WTC11 (cell line): ENCODE results near the gene OR4D1. TPM values are rescaled to one million over a fixed set of nuclear protein-coding genes. Genes with fewer than 3 reads are reported as not detected.

Experiments
- ATAC-seq: fragments of 200-7000 bp; cut with Tn5 transposase; 2 replicates; pipeline ENCODE4 v1.10.0; 2021; ENCODE audit warnings: mild to moderate bottlenecking, moderate library complexity
- CTCF ChIA-PET: fragments of 300-600 bp; sonication (Branson Sonifier 250); formaldehyde crosslinking; loops from one replicate; lab custom pipeline; 2021; ENCODE audit warnings: antibody characterized with exemption; lab: Charles Lee
- POLR2A ChIA-PET: fragments of 350-600 bp; sonication (Branson Sonifier 250); formaldehyde crosslinking; loops from one replicate; lab custom pipeline; 2021; ENCODE audit warnings: antibody characterized with exemption; lab: Charles Lee
- DNase-seq: peaks from one replicate; pipeline ENCODE4 v3.0.0; 2021; ENCODE audit warnings: low spot score
- H3K27ac Mint-ChIP-seq: 2 replicates; pipeline ENCODE4 v1.8.0; 2021; ENCODE audit warnings: mixed read lengths
- H3K27me3 Mint-ChIP-seq: 2 replicates; pipeline ENCODE4 v1.8.0; 2021; ENCODE audit warnings: low read depth, mild to moderate bottlenecking, moderate library complexity, mixed read lengths
- H3K36me3 Mint-ChIP-seq: 2 replicates; pipeline ENCODE4 v1.8.0; 2021; ENCODE audit warnings: mixed read lengths
- H3K4me1 Mint-ChIP-seq: 2 replicates; pipeline ENCODE4 v1.8.0; 2022; ENCODE audit warnings: mixed read lengths
- H3K4me3 Mint-ChIP-seq: 2 replicates; pipeline ENCODE4 v1.8.0; 2021; ENCODE audit warnings: mild to moderate bottlenecking, moderate library complexity, mixed read lengths
- H3K9me3 Mint-ChIP-seq: 2 replicates; pipeline ENCODE4 v1.8.0; 2021; ENCODE audit warnings: mixed read lengths
- ARID4B ChIP-seq: sonication (generic); formaldehyde crosslinking; IDR thresholded peaks from 2 replicates; pipeline ENCODE4 v1.8.0; 2023; ENCODE audit warnings: missing genetic modification reagents, mild to moderate bottlenecking, borderline replicate concordance
- CREB1 ChIP-seq: sonication (generic); formaldehyde crosslinking; IDR thresholded peaks from 2 replicates; pipeline ENCODE4 v1.8.0; 2023; ENCODE audit warnings: mild to moderate bottlenecking, missing genetic modification reagents
- EMX1 ChIP-seq: fragments of 250-450 bp; sonication (Bioruptor Pico); IDR thresholded peaks from 2 replicates; pipeline ENCODE4 v1.8.0; 2021; ENCODE audit warnings: mild to moderate bottlenecking
- FOXK1 ChIP-seq: sonication (generic); formaldehyde crosslinking; IDR thresholded peaks from 2 replicates; pipeline ENCODE4 v1.8.0; 2022; ENCODE audit warnings: mild to moderate bottlenecking, moderate library complexity, missing genetic modification reagents
- JAZF1 ChIP-seq: fragments of 250-450 bp; sonication (Bioruptor Pico); IDR thresholded peaks from 2 replicates; pipeline ENCODE4 v1.9.0; 2021; ENCODE audit warnings: moderate library complexity, mild to moderate bottlenecking, inconsistent platforms
- NR1H2 ChIP-seq: sonication (generic); formaldehyde crosslinking; IDR thresholded peaks from 2 replicates; pipeline ENCODE4 v1.9.0; 2021; ENCODE audit warnings: mild to moderate bottlenecking, moderate library complexity, missing genetic modification reagents
- NR3C1 ChIP-seq: sonication (generic); formaldehyde crosslinking; conservative IDR thresholded peaks from 2 replicates; pipeline ENCODE4 v1.8.1; 2023; ENCODE audit warnings: low read depth, mild to moderate bottlenecking, missing genetic modification reagents
- PRRX2 ChIP-seq: fragments of 250-450 bp; sonication (Bioruptor Pico); IDR thresholded peaks from 2 replicates; pipeline ENCODE4 v1.8.0; 2021; ENCODE audit warnings: mild to moderate bottlenecking
- TP53 ChIP-seq: sonication (generic); formaldehyde crosslinking; IDR thresholded peaks from 2 replicates; pipeline ENCODE4 v1.8.1; 2023; ENCODE audit warnings: mild to moderate bottlenecking, missing genetic modification reagents
- ZNF121 ChIP-seq: sonication (generic); formaldehyde crosslinking; IDR thresholded peaks from 2 replicates; pipeline ENCODE4 v1.8.0; 2023; ENCODE audit warnings: missing genetic modification reagents
- ZNF219 ChIP-seq: sonication (generic); formaldehyde crosslinking; IDR thresholded peaks from 2 replicates; pipeline ENCODE4 v1.8.0; 2023; ENCODE audit warnings: missing genetic modification reagents, mild to moderate bottlenecking, borderline replicate concordance
- ZNF416 ChIP-seq: fragments of 250-450 bp; sonication (Bioruptor Pico); IDR thresholded peaks from 2 replicates; pipeline ENCODE4 v1.9.0; 2021; ENCODE audit warnings: mild to moderate bottlenecking, inconsistent platforms
- total RNA-seq: library from RNA; stranded (reverse); gene quantifications from 3 replicates; pipeline ENCODE4 v1.2.3, GENCODE V29; 2021
- TF ChIP-seq, protein P1 (sequence below): sonication (generic); formaldehyde crosslinking; IDR thresholded peaks from 2 replicates; pipeline ENCODE4 v1.8.1; 2023; ENCODE audit warnings: mild to moderate bottlenecking, missing genetic modification reagents, moderate library complexity
- TF ChIP-seq, protein P2 (sequence below): sonication (generic); formaldehyde crosslinking; IDR thresholded peaks from 2 replicates; pipeline ENCODE4 v1.8.1; 2022; ENCODE audit warnings: low read depth, mild to moderate bottlenecking, moderate library complexity, missing genetic modification reagents, borderline replicate concordance
- TF ChIP-seq, protein P3 (sequence below): sonication (generic); formaldehyde crosslinking; IDR thresholded peaks from 2 replicates; pipeline ENCODE4 v1.8.1; 2023; ENCODE audit warnings: mild to moderate bottlenecking, moderate library complexity, missing genetic modification reagents
- TF ChIP-seq, protein P4 (sequence below): sonication (generic); formaldehyde crosslinking; IDR thresholded peaks from 2 replicates; pipeline ENCODE4 v1.8.0; 2022; ENCODE audit warnings: mild to moderate bottlenecking, missing genetic modification reagents
- TF ChIP-seq, protein P5 (sequence below): sonication (generic); formaldehyde crosslinking; conservative IDR thresholded peaks from 2 replicates; pipeline ENCODE4 v1.8.1; 2023; ENCODE audit warnings: mild to moderate bottlenecking, low read depth, missing genetic modification reagents, moderate library complexity

Gene OR4D1
- total RNA-seq, 1 experiment from 2014 or later: 0.17 TPM

- H3K27ac Mint-ChIP-seq: no peak within 1 kb of the TSS
- H3K4me3 Mint-ChIP-seq: no peak within 1 kb of the TSS
- no peak for TF ChIP-seq NR3C1 (CRISPR knock-in tag)
- TF ChIP-seq, protein P1, sequence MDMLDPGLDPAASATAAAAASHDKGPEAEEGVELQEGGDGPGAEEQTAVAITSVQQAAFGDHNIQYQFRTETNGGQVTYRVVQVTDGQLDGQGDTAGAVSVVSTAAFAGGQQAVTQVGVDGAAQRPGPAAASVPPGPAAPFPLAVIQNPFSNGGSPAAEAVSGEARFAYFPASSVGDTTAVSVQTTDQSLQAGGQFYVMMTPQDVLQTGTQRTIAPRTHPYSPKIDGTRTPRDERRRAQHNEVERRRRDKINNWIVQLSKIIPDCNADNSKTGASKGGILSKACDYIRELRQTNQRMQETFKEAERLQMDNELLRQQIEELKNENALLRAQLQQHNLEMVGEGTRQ: no peak
- no peaks in the 10 kb centered on the region for H3K36me3 Mint-ChIP-seq
- POLR2A ChIA-PET: no interaction called here
- peaks cover 63% of the 10 kb centered on the region for H3K27me3 Mint-ChIP-seq
- CTCF ChIA-PET: interaction anchor here (0.8 kb wide), 1 partner anchor 14 kb away, joined by 3 read pairs; no protein-coding TSS in a partner anchor
- H3K9me3 Mint-ChIP-seq: peaks cover 3% of the 10 kb centered on the region; the same call in 1 of the 2 replicates
- DNase-seq: no peak
- ATAC-seq: no peak
- H3K4me1 Mint-ChIP-seq: no peaks in the 10 kb centered on the region
These were observed 18.5 kb downstream of the OR4D1 start, which contains the start of gene OR4D2 for GRCh38 chr17:58166682-58167081. Gene OR4D2, plus strand, starts transcription at chr17:58166982. Its CDS starts 2,674 bp downstream, at chr17:58169656.

DNA sequence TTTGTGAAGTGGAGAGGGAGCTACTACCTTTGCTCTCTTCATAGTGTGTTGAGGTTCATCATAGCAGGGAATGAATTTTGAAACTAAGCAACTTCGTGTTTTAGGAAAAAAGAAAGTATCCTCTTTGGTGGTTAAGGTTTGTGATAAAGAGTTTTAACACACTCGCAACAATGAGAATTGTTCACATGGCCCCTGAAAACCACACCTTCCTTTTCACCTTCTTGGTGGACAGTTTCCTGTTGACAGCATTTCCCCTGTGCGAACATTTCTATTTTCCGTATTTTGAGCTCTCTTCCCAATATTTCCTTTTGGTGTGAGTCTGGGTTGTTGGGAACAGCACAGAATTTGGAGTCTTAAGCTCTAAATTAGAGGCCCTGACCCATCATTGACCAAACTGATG is 22.4 kb downstream of the OR4D1 start:
- no peak for ATAC-seq
- Mint-ChIP-seq H3K27me3 (peaks cover 39% of the 10 kb centered on the region), H3K27ac (no peak overlapping the region), H3K36me3 (no peaks in the 10 kb centered on the region), H3K9me3 (peaks cover 3% of the 10 kb centered on the region; the same call in 1 of the 2 replicates), H3K4me1 (no peaks in the 10 kb centered on the region), H3K4me3 (no peak overlapping the region)
- TF ChIP-seq NR1H2: no peak
- TF ChIP-seq, protein P2, sequence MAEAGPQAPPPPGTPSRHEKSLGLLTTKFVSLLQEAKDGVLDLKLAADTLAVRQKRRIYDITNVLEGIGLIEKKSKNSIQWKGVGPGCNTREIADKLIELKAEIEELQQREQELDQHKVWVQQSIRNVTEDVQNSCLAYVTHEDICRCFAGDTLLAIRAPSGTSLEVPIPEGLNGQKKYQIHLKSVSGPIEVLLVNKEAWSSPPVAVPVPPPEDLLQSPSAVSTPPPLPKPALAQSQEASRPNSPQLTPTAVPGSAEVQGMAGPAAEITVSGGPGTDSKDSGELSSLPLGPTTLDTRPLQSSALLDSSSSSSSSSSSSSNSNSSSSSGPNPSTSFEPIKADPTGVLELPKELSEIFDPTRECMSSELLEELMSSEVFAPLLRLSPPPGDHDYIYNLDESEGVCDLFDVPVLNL (CRISPR knock-in tag): no peak
- TF ChIP-seq ZNF416: no peak
- no peak for TF ChIP-seq TP53 (CRISPR knock-in tag)
- TF ChIP-seq FOXK1 (CRISPR knock-in tag): no peak
- TF ChIP-seq ZNF121 (CRISPR knock-in tag): no peak
- no peak for TF ChIP-seq CREB1
- TF ChIP-seq, protein P3, sequence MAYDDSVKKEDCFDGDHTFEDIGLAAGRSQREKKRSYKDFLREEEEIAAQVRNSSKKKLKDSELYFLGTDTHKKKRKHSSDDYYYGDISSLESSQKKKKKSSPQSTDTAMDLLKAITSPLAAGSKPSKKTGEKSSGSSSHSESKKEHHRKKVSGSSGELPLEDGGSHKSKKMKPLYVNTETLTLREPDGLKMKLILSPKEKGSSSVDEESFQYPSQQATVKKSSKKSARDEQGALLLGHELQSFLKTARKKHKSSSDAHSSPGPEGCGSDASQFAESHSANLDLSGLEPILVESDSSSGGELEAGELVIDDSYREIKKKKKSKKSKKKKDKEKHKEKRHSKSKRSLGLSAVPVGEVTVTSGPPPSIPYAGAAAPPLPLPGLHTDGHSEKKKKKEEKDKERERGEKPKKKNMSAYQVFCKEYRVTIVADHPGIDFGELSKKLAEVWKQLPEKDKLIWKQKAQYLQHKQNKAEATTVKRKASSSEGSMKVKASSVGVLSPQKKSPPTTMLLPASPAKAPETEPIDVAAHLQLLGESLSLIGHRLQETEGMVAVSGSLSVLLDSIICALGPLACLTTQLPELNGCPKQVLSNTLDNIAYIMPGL (CRISPR knock-in tag): no peak
- TF ChIP-seq, protein P4, sequence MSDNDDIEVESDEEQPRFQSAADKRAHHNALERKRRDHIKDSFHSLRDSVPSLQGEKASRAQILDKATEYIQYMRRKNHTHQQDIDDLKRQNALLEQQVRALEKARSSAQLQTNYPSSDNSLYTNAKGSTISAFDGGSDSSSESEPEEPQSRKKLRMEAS: no peak
- no peak for TF ChIP-seq ZNF219 (CRISPR knock-in tag)
- TF ChIP-seq JAZF1 (CRISPR knock-in tag): no peak
- TF ChIP-seq, protein P5, sequence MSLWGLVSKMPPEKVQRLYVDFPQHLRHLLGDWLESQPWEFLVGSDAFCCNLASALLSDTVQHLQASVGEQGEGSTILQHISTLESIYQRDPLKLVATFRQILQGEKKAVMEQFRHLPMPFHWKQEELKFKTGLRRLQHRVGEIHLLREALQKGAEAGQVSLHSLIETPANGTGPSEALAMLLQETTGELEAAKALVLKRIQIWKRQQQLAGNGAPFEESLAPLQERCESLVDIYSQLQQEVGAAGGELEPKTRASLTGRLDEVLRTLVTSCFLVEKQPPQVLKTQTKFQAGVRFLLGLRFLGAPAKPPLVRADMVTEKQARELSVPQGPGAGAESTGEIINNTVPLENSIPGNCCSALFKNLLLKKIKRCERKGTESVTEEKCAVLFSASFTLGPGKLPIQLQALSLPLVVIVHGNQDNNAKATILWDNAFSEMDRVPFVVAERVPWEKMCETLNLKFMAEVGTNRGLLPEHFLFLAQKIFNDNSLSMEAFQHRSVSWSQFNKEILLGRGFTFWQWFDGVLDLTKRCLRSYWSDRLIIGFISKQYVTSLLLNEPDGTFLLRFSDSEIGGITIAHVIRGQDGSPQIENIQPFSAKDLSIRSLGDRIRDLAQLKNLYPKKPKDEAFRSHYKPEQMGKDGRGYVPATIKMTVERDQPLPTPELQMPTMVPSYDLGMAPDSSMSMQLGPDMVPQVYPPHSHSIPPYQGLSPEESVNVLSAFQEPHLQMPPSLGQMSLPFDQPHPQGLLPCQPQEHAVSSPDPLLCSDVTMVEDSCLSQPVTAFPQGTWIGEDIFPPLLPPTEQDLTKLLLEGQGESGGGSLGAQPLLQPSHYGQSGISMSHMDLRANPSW (CRISPR knock-in tag): no peak
- TF ChIP-seq EMX1: no peak
- TF ChIP-seq ARID4B: no peak
- no peak for TF ChIP-seq PRRX2 (CRISPR knock-in tag)
- ChIA-PET CTCF (interaction anchor here (0.9 to 1.7 kb wide), 3 partner anchors 11 to 48 kb away, joined by 3 to 6 read pairs (median 4); no protein-coding TSS in a partner anchor), POLR2A (interaction anchor here (1.0 kb wide), 1 partner anchor 163 kb away, joined by 3 read pairs; no protein-coding TSS in a partner anchor)
- DNase-seq: no peak
